Liver (tissue), 9 donors: ENCODE measurements around the gene CISD1. TPM values are rescaled to one million over a fixed set of nuclear protein-coding genes. Genes with fewer than 3 reads are reported as not detected.
A peak's percentile ranks its signal among the peaks of the same experiment; 100 is the strongest.

Source experiments
- DNase-seq: peaks from one replicate; pipeline ENCODE4 v3.0.0-alpha.2; 2017; ENCODE audit warnings: low spot score
- H3K27ac ChIP-seq, 2 donors: one replicate each; pipeline ENCODE4 v1.7.0; 2013; ENCODE audit warnings: inconsistent platforms in 2 of 2, low read length in 2 of 2, control low read depth in 1 of 2, low read depth in 1 of 2, mild to moderate bottlenecking in 1 of 2
- H3K27me3 ChIP-seq, 4 donors: one replicate each; pipeline versions ENCODE4 v1.6.1 to v1.7.0; 2013; ENCODE audit warnings: low read length in 3 of 4, inconsistent platforms in 1 of 4, mild to moderate bottlenecking in 1 of 4, moderate library complexity in 1 of 4; ENCODE audit not compliant: control insufficient read depth in 4 of 4, insufficient read depth in 4 of 4
- H3K36me3 ChIP-seq, 4 donors: one replicate each; pipeline versions ENCODE4 v1.6.1 to v1.7.0; 2013; ENCODE audit warnings: low read length in 3 of 4, mild to moderate bottlenecking in 3 of 4, low read depth in 1 of 4, moderate library complexity in 1 of 4; ENCODE audit not compliant: control insufficient read depth in 4 of 4, insufficient read depth in 3 of 4
- H3K4me1 ChIP-seq, 4 donors: one replicate each; pipeline versions ENCODE4 v1.6.1 to v1.7.0; 2013; ENCODE audit warnings: low read length in 3 of 4, mild to moderate bottlenecking in 3 of 4, moderate library complexity in 1 of 4; ENCODE audit not compliant: control insufficient read depth in 4 of 4, insufficient read depth in 4 of 4
- H3K4me3 ChIP-seq, 3 donors: one replicate each; pipeline versions ENCODE4 v1.6.1 to v1.7.0; 2013; ENCODE audit warnings: low read length in 3 of 3, control low read depth in 1 of 3, low read depth in 1 of 3, mild to moderate bottlenecking in 1 of 3
- H3K9ac ChIP-seq, 2 donors: one replicate each; pipeline ENCODE4 v1.7.0; 2013; ENCODE audit warnings: low read length in 2 of 2, mild to moderate bottlenecking in 2 of 2, moderate library complexity in 2 of 2, control low read depth in 1 of 2, low read depth in 1 of 2
- H3K9me3 ChIP-seq, 4 donors: one replicate each; pipeline versions ENCODE4 v1.6.1 to v1.7.0; 2013; ENCODE audit warnings: low read length in 3 of 4; ENCODE audit not compliant: control insufficient read depth in 4 of 4
- ATF3 ChIP-seq: IDR thresholded peaks from 2 replicates; pipeline ENCODE4 v1.6.1; 2016; ENCODE audit warnings: antibody characterized with exemption
- CTCF ChIP-seq: fragments of 150-350 bp; IDR thresholded peaks from 2 replicates; pipeline ENCODE4 v1.5.1; 2017; ENCODE audit warnings: improper control_type of control experiment, low read depth, low read length; ENCODE audit not compliant: missing input control
- FOXA1 ChIP-seq: IDR thresholded peaks from 2 replicates; pipeline ENCODE4 v1.6.1; 2016; ENCODE audit warnings: antibody characterized with exemption
- GABPA ChIP-seq, 2 donors: IDR thresholded peaks in 1 of 2; conservative IDR thresholded peaks in 1 of 2; 2 replicates each; pipeline ENCODE4 v1.6.1; 2016; ENCODE audit warnings: antibody characterized with exemption in 2 of 2, mild to moderate bottlenecking in 1 of 2, moderate library complexity in 1 of 2
- HNF4A ChIP-seq, 2 donors: conservative IDR thresholded peaks; 2 replicates each; pipeline ENCODE4 v1.6.1; 2016; ENCODE audit warnings: antibody characterized with exemption in 2 of 2, mild to moderate bottlenecking in 2 of 2
- JUND ChIP-seq, 2 donors: IDR thresholded peaks; 2 replicates each; pipeline ENCODE4 v1.6.1; 2016; ENCODE audit warnings: antibody characterized with exemption in 2 of 2
- NR2F2 ChIP-seq: IDR thresholded peaks from 2 replicates; pipeline ENCODE4 v1.6.1; 2016; ENCODE audit warnings: antibody characterized with exemption
- RAD21 ChIP-seq, 2 donors: IDR thresholded peaks; 2 replicates each; pipeline ENCODE4 v1.6.1; 2016; ENCODE audit warnings: antibody characterized with exemption in 2 of 2, mild to moderate bottlenecking in 2 of 2
- RXRA ChIP-seq, 2 donors: IDR thresholded peaks; 2 replicates each; pipeline ENCODE4 v1.6.1; 2017 to 2018; ENCODE audit warnings: antibody characterized with exemption in 2 of 2, mild to moderate bottlenecking in 1 of 2
- SP1 ChIP-seq: IDR thresholded peaks from 2 replicates; pipeline ENCODE4 v1.6.1; 2018; ENCODE audit warnings: antibody characterized with exemption, mild to moderate bottlenecking
- YY1 ChIP-seq: IDR thresholded peaks from 2 replicates; pipeline ENCODE4 v1.6.1; 2016; ENCODE audit warnings: antibody characterized with exemption, mild to moderate bottlenecking
- WGBS: extraction: QIAGEN DNeasy Blood & Tissue Kit; methylation state at CpG from one replicate; pipeline ENCODE4 v1.1.7; 2013; 5-methylcytosine and 5-hydroxymethylcytosine counted together
- polyA plus RNA-seq, 2 donors: library from polyadenylated mRNA; stranded (reverse) in 1 of 2; unstranded in 1 of 2; fragments of 200-250 nt in 1 of 2; fragments of >200 nt in 1 of 2; fragmentation: Nextera tagmentation in 1 of 2; extraction: Ambion mirVana in 1 of 2; gene quantifications; one replicate each; pipeline versions ENCODE4 v1.2.1 to v1.2.3, GENCODE V29; 2013 to 2015
- total RNA-seq, 2 donors: library from RNA; depleted of rRNA; stranded (reverse); fragments of >200 nt; gene quantifications; one replicate each; pipeline ENCODE4 v1.2.3, GENCODE V29; 2014
- donor health status: healthy.
- donor health status: healthy.
- donor health status: healthy.
- donor health status: healthy.
- donor health status: healthy.

CISD1 gene
- total and polyA plus RNA-seq, 4 donors: 8.5 to 141 (median 15.5) TPM

- Histone ChIP-seq H3K9me3 (no peaks in the 10 kb centered on the region), H3K27me3 (no peaks in the 10 kb centered on the region), H3K9ac (peak within 1 kb of the TSS; percentile 77 to 92), H3K4me3 (peak within 1 kb of the TSS; percentile 71 to 84 (median 74)), H3K4me1 (peaks cover 2 to 21% (median 15%) of the 10 kb centered on the region in 4 donors), H3K27ac (peak within 1 kb of the TSS; percentile 95 to 98), H3K36me3 (no peaks in the 10 kb centered on the region)
- TF ChIP-seq FOXA1 (no peak), SP1 (peak; percentile 36)
- under 1% methylated on average over 76 of the region's 76 CpGs for WGBS
- DNase-seq: peak; percentile 91
Observed at GRCh38 chr10:58267713-58268453, 1.1 kb upstream of the CISD1 start, which contains the start of gene IPMK. Gene IPMK (minus strand): TSS chr10:58267894. CDS start chr10:58267611, 283 bp downstream.

- Histone ChIP-seq H3K9me3 (no peaks in the 10 kb centered on the region), H3K4me3 (peak overlapping the region; percentile 41 to 84 (median 71)), H3K4me1 (peaks cover 3 to 21% (median 15%) of the 10 kb centered on the region in 4 donors), H3K27ac (peak overlapping the region; percentile 95 to 98), H3K9ac (peak overlapping the region; percentile 77 to 92), H3K27me3 (no peaks in the 10 kb centered on the region), H3K36me3 (no peaks in the 10 kb centered on the region)
- WGBS: under 1% methylated on average over 13 of the region's 13 CpGs
- DNase-seq: no peak
- TF ChIP-seq CTCF (no peak), NR2F2 (peak; percentile 16)
Observed at GRCh38 chr10:58268454-58268945, 462 bp upstream of the CISD1 start.

GRCh38 chr10:58269782-58270290 lies 874 bp downstream of the CISD1 start:
- TF ChIP-seq NR2F2: no peak
- peak in 1 of 2 donors; percentile 18 for TF ChIP-seq JUND (IDR thresholded peaks at IDR 0.05)
- TF ChIP-seq ATF3: peak; percentile 12
- no peak for DNase-seq
- Histone ChIP-seq H3K27me3 (no peaks in the 10 kb centered on the region), H3K27ac (peak overlapping the region; percentile 95 to 98), H3K4me3 (peak overlapping the region; percentile 49 to 87 (median 64)), H3K9me3 (no peaks in the 10 kb centered on the region), H3K4me1 (peaks cover 3 to 24% (median 17%) of the 10 kb centered on the region in 4 donors), H3K9ac (peak overlapping the region; percentile 75 to 83), H3K36me3 (no peaks in the 10 kb centered on the region)
- 7% methylated on average over 12 of the region's 12 CpGs for WGBS

GRCh38 chr10:58275261-58275660 lies 6.3 kb downstream of the CISD1 start:
- no peaks in the 10 kb centered on the region for H3K9me3 ChIP-seq
- no peak overlapping the region for H3K4me3 ChIP-seq
- H3K27me3 ChIP-seq: no peaks in the 10 kb centered on the region
- peaks cover 3 to 15% (median 13%) of the 10 kb centered on the region in 4 donors for H3K4me1 ChIP-seq
- WGBS: 35% methylated on average over 2 of the region's 2 CpGs
- no peak for TF ChIP-seq HNF4A (conservative IDR thresholded peaks at IDR 0.05)
- no peak for TF ChIP-seq CTCF
- TF ChIP-seq YY1: no peak
- no peak for TF ChIP-seq RXRA (IDR thresholded peaks at IDR 0.05)
- no peak for TF ChIP-seq RAD21 (IDR thresholded peaks at IDR 0.05)
- TF ChIP-seq ATF3: no peak
- TF ChIP-seq GABPA (IDR thresholded peaks at IDR 0.05 in 1 of 2, conservative IDR thresholded peaks at IDR 0.05 in 1 of 2): no peak
- peak overlapping the region; percentile 45 to 55 for H3K27ac ChIP-seq
- DNase-seq: no peak
- peaks cover 0 to 8% (median 3%) of the 10 kb centered on the region in 4 donors for H3K36me3 ChIP-seq
- no peak overlapping the region for H3K9ac ChIP-seq
